Stomach smooth muscle (tissue), 2 donors: ENCODE results near the gene TRIOBP.
"Not testable (repeated sequence)": the region's sequence is repeated elsewhere in the genome, so short reads cannot be mapped to it uniquely, and the experiment has no call there.

ENCODE experiments used
- H3K27ac ChIP-seq: one replicate; pipeline ENCODE4 v1.7.0; 2013; ENCODE audit warnings: mild to moderate bottlenecking, low read length, inconsistent platforms
- H3K27me3 ChIP-seq, 2 donors: one replicate each; pipeline ENCODE4 v1.7.0; 2013; ENCODE audit warnings: low read length in 2 of 2; ENCODE audit not compliant: insufficient read depth in 2 of 2, control insufficient read depth in 1 of 2
- H3K36me3 ChIP-seq, 2 donors: one replicate each; pipeline ENCODE4 v1.7.0; 2013; ENCODE audit warnings: low read length in 2 of 2; ENCODE audit not compliant: control insufficient read depth in 2 of 2, insufficient read depth in 2 of 2
- H3K4me1 ChIP-seq: one replicate; pipeline ENCODE4 v1.7.0; 2013; ENCODE audit warnings: low read length; ENCODE audit not compliant: control insufficient read depth, insufficient read depth
- H3K4me3 ChIP-seq, 2 donors: one replicate each; pipeline ENCODE4 v1.7.0; 2013; ENCODE audit warnings: low read length in 2 of 2
- H3K9ac ChIP-seq, 2 donors: one replicate each; pipeline ENCODE4 v1.7.0; 2013; ENCODE audit warnings: low read length in 2 of 2, mild to moderate bottlenecking in 1 of 2
- H3K9me3 ChIP-seq, 2 donors: one replicate each; pipeline ENCODE4 v1.7.0; 2013; ENCODE audit warnings: low read length in 2 of 2; ENCODE audit not compliant: control insufficient read depth in 2 of 2
- donor health status: healthy.
- donor health status: Pancreatic carcinoma.

The TRIOBP gene

DNA sequence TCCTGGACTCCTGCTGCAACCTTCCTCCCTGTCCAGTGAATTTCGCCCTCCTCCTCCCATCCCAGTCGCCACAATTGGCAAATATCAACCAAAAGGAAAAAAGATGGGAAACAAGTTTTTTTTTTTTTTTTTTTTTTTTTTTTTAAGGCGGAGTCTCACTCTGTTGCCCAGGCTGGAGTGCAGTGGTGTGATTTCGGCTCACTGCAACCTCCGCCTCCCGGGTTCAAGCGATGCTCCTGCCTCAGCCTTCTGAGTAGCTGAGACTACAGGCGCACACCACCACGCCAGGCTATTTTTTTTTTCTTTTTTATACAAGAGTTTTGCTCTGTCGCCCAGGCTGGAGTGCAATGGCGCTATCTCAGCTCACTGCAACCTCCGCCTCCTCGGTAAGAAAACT lies 590 bp upstream of the TRIOBP start:
- Histone ChIP-seq H3K36me3 (peaks cover 17% of the 10 kb centered on the region in 2 donors), H3K4me1 (peaks cover 13% of the 10 kb centered on the region), H3K9ac (peak overlapping the region in 1 of 2 donors; percentile 58), H3K4me3 (peak overlapping the region; percentile 52 to 64)
- H3K27ac ChIP-seq, H3K9me3 ChIP-seq, H3K27me3 ChIP-seq: not testable (repeated sequence)

DNA sequence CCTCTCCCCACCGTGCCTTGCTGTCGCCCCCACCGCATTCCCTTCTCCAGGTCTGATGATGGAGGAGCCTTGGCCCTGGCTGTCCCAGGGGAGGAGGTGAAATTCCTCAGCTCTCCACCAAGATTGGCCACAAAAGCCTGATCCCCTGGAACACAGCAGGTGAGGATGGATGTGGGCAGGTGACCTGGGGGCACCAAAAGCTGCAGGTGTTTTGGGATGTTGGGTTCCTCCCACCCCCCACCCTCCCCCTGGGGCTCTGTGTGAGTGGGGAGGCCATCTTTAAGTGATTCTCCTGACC lies 639 bp downstream of the TRIOBP start:
- no peak overlapping the region for H3K27ac ChIP-seq
- H3K4me3 ChIP-seq: no peak overlapping the region
- no peaks in the 10 kb centered on the region for H3K27me3 ChIP-seq

DNA sequence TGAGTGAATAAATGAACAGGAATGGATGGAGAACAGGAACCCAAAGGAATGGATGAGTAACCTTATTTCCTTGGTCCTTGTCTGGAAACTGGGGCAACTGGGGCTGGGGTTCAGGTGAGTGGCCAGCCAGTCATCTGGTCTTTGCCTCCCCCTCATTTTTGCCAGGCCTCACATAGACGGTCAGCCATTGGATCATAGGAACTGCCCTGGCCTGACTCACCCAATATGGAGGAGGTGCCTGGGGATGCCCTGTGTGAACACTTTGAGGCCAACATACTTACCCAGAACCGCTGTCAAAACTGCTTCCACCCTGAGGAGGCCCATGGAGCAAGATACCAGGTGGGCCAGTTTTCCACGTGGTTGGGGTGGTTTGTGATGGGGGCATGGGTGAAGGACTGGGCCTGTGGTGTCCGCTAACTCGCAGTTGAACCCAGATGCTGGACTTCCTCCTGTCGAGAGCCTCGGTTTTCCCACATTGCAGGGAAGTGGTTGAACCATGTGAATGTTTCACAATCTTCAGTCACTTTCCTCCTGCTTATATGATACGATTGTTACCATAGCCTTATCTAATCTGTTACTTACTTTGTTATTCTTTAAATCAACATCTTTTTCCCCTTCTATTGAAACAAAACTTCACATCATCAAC lies 4.4 kb downstream of the TRIOBP start:
- no peaks in the 10 kb centered on the region for H3K9me3 ChIP-seq
- H3K36me3 ChIP-seq: no peaks in the 10 kb centered on the region
- H3K4me3 ChIP-seq: no peak overlapping the region
- H3K27me3 ChIP-seq: no peaks in the 10 kb centered on the region
- no peak overlapping the region for H3K9ac ChIP-seq
- no peak overlapping the region for H3K27ac ChIP-seq
- H3K4me1 ChIP-seq: peaks cover 7% of the 10 kb centered on the region

More for the DNA sequence above, 639 bp downstream of the TRIOBP start:
- peaks cover 8 to 9% of the 10 kb centered on the region in 2 donors for H3K36me3 ChIP-seq
- H3K9me3 ChIP-seq: no peaks in the 10 kb centered on the region
- peaks cover 13% of the 10 kb centered on the region for H3K4me1 ChIP-seq
- H3K9ac ChIP-seq: no peak overlapping the region

- no peaks in the 10 kb centered on the region for H3K4me1 ChIP-seq
- H3K4me3 ChIP-seq: no peak overlapping the region
- no peaks in the 10 kb centered on the region for H3K36me3 ChIP-seq
- no peaks in the 10 kb centered on the region for H3K27me3 ChIP-seq
- no peak overlapping the region for H3K9ac ChIP-seq
- H3K9me3 ChIP-seq: no peaks in the 10 kb centered on the region
- H3K27ac ChIP-seq: no peak overlapping the region
Measured at GRCh38 chr22:37703906-37704305, 7.1 kb downstream of the TRIOBP start.

DNA sequence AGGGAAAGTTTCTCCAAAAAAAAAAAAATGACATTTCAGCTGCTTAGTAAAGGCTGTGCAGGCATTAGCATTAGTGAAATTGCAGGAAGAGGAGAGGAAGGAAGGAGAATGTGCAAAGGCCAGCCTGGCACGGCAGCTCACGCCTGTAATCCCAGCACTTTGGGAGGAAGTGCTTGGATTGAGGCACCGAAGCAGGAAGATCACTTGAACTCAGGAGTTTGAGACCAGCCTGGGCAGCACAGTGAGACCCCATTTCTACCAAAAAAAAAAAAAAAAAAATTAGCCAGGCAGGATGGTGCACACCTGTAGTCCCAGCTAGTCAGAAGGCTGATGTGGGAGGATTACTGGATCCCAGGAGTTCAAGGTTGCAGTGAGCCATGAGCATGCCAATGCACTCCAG lies 7.8 kb downstream of the TRIOBP start:
- no peaks in the 10 kb centered on the region for H3K27me3 ChIP-seq
- H3K27ac ChIP-seq: no peak overlapping the region
- no peak overlapping the region for H3K4me3 ChIP-seq
- no peaks in the 10 kb centered on the region for H3K9me3 ChIP-seq
- no peaks in the 10 kb centered on the region for H3K4me1 ChIP-seq
- H3K36me3 ChIP-seq: no peaks in the 10 kb centered on the region
- H3K9ac ChIP-seq: no peak overlapping the region

DNA sequence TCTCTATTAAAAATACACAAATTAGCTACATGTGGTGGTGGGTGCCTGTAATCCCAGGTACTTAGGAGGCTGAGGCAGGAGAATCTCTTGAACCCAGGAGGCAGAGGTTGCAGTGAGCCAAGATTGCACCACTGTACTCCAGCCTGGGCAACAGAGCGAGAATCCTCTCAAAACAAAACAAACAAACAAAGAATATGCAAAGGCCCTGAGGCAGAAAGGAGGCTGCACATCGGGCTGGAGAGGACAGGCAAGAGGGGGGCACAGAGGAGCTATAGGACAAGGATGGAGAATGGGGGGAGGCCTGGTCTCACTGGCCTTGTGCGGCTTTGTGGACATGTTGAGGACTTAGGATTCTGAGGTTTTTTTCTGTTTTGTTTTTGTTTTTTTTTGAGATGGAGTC lies 8.4 kb downstream of the TRIOBP start:
- H3K27ac ChIP-seq: no peak overlapping the region
- no peaks in the 10 kb centered on the region for H3K36me3 ChIP-seq
- H3K9ac ChIP-seq: no peak overlapping the region
- no peaks in the 10 kb centered on the region for H3K27me3 ChIP-seq
- no peaks in the 10 kb centered on the region for H3K9me3 ChIP-seq
- H3K4me3 ChIP-seq: no peak overlapping the region
- no peaks in the 10 kb centered on the region for H3K4me1 ChIP-seq

DNA sequence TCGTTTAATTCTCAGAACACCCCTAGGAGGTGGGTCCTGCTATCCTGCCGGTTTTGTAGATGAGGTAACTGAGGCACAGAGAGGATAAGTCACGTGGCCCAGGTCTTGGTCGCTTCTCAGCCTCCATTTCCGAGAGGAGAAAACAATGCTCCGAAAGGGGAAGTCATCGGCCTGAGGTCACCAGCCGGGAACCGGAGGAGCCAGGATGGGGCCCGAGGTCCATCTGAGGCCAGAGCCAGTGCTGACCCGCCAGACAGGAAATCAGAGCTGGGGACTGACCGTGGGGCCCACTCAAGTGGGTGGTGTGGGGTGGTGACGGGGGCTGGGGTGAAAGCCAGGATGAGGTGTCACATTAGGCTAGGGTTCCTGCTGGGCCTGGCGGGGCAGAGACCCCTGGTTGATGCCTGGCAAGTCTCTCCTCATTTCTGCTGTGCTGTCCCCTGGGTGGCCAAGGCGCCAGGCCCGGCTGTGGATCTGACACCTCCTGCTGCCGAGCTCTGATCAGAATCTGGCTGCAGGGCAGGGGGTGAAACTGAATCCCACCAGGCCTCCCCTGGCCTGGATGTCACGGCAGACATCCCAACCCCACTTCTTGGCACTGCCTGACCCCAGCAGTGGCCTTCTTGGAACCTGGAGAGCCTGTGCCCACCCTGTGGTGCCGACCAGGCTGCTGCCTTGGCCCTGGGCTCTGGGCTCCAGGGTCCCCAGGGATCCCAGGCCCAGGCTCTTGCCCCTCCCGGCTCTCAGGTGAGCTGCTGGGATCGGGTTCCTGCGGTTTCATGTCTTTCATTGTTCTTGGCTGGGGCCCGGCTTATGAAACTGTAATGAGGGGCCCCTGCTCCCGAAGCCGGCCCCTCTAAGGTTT lies 12.0 kb downstream of the TRIOBP start:
- Histone ChIP-seq H3K36me3 (no peaks in the 10 kb centered on the region), H3K27me3 (no peaks in the 10 kb centered on the region), H3K9ac (no peak overlapping the region), H3K9me3 (no peaks in the 10 kb centered on the region), H3K27ac (no peak overlapping the region), H3K4me3 (no peak overlapping the region), H3K4me1 (no peaks in the 10 kb centered on the region)

DNA sequence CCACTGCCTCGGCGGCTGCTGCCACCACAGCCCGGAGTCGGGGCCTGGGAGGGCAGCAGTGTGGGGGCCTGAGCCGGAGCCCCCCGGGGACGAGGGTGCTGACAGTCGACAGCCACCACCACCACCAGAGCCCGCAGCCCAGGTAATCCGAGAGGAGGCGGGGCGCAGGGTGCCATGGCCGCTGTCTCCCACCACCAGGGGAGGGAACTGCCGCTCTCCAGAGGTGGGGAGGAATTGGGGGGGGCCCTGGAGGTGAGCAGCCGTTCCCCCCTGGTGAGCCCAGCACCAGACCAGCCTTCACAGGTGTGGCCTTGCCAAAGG lies 12.6 kb downstream of the TRIOBP start:
- no peak overlapping the region for H3K4me3 ChIP-seq
- no peaks in the 10 kb centered on the region for H3K36me3 ChIP-seq
- H3K9ac ChIP-seq: no peak overlapping the region
- no peak overlapping the region for H3K27ac ChIP-seq
- H3K4me1 ChIP-seq: no peaks in the 10 kb centered on the region
- no peaks in the 10 kb centered on the region for H3K9me3 ChIP-seq
- H3K27me3 ChIP-seq: no peaks in the 10 kb centered on the region

DNA sequence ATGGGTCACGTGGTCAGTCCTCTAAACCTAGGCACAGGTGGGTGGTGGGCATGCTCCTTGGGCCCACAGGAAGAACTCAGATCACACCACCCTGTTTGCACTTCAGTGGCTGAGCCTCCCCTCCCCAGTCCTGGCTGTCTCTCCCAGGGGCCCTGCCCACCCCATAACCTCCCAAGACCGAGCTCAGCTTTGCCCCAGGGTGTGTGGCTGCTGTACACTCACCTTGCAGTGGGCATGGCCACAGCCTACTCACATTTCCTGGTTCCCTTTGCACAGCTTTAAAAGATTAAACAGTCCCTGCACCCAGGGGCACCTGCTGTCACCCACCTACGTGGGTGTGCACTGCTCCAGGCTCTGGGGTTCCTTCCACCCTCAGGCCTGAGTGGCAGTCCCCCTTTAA lies 13.8 kb downstream of the TRIOBP start:
- Histone ChIP-seq H3K27ac (no peak overlapping the region), H3K4me1 (no peaks in the 10 kb centered on the region), H3K36me3 (no peaks in the 10 kb centered on the region), H3K27me3 (no peaks in the 10 kb centered on the region), H3K9ac (no peak overlapping the region), H3K4me3 (no peak overlapping the region), H3K9me3 (no peaks in the 10 kb centered on the region)

GRCh38 chr22:37711490-37711889 lies 14.6 kb downstream of the TRIOBP start:
- H3K9ac ChIP-seq: no peak overlapping the region

GRCh38 chr22:37713761-37714160 lies 16.9 kb downstream of the TRIOBP start:
- no peak overlapping the region for H3K27ac ChIP-seq
- no peaks in the 10 kb centered on the region for H3K27me3 ChIP-seq
- no peaks in the 10 kb centered on the region for H3K4me1 ChIP-seq
- no peaks in the 10 kb centered on the region for H3K36me3 ChIP-seq
- H3K9ac ChIP-seq: no peak overlapping the region
- no peaks in the 10 kb centered on the region for H3K9me3 ChIP-seq
- no peak overlapping the region for H3K4me3 ChIP-seq

More at GRCh38 chr22:37711490-37711889, 14.6 kb downstream of the TRIOBP start:
- no peaks in the 10 kb centered on the region for H3K9me3 ChIP-seq
- H3K27me3 ChIP-seq: no peaks in the 10 kb centered on the region
- H3K36me3 ChIP-seq: no peaks in the 10 kb centered on the region
- H3K4me3 ChIP-seq: no peak overlapping the region
- no peak overlapping the region for H3K27ac ChIP-seq
- H3K4me1 ChIP-seq: no peaks in the 10 kb centered on the region
